Hepatocyte (in vitro differentiated cells): ENCODE results near the gene PTPRN2.

ENCODE experiments used
- EZH2 ChIP-seq: fragments of 200-600 bp; sonication (generic); IDR thresholded peaks from 2 replicates; pipeline ENCODE4 v1.6.1; 2016; ENCODE audit warnings: antibody characterized with exemption, mild to moderate bottlenecking, borderline replicate concordance
- TF ChIP-seq, protein P1 (sequence below): fragments of 200-600 bp; sonication (generic); IDR thresholded peaks from 2 replicates; pipeline ENCODE4 v1.5.1; 2016; ENCODE audit warnings: antibody characterized with exemption, mild to moderate bottlenecking; ENCODE audit not compliant: poor library complexity

DNA sequence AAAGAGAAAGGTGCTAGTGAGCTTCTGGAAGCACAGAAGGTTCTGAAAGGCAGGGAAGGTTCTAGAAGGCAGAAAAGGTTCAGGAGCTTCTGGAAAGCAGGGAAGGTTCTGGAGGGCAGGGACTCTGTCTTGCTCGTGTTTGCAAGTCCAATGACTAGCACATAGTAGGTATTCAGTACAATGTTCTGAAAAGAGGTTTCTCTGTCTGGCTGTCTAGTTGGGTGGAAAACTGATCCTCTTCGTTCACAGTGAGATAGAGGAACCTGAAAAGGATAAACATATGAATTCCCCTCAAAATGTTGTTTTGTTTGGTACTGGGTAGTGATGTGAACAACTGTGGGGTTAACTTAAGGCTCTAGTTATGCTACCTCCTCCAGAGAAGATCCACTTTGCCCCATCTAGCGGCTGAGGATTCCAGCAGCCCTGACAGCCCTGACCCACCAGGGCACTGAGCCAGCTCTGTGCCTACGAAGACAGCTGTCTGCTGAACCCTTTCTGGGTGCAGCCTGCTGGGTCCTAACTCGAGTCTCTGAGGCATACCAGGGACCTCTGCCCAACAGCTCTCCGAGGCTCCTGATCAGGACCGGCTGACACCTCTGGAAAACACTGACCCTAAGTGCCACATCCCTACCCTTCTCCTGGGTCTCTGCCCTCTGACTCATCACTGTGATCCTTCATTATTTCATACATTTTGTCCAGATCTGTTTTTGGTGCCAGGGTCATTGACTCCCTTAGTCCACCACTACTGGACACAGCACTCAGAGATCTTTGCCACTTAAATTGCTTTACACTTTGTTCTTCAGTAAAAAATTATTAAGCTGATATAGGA, 15.4 kb downstream of the PTPRN2 start:
- TF ChIP-seq, protein P1, sequence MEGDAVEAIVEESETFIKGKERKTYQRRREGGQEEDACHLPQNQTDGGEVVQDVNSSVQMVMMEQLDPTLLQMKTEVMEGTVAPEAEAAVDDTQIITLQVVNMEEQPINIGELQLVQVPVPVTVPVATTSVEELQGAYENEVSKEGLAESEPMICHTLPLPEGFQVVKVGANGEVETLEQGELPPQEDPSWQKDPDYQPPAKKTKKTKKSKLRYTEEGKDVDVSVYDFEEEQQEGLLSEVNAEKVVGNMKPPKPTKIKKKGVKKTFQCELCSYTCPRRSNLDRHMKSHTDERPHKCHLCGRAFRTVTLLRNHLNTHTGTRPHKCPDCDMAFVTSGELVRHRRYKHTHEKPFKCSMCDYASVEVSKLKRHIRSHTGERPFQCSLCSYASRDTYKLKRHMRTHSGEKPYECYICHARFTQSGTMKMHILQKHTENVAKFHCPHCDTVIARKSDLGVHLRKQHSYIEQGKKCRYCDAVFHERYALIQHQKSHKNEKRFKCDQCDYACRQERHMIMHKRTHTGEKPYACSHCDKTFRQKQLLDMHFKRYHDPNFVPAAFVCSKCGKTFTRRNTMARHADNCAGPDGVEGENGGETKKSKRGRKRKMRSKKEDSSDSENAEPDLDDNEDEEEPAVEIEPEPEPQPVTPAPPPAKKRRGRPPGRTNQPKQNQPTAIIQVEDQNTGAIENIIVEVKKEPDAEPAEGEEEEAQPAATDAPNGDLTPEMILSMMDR: peak; percentile 13
- no peak for TF ChIP-seq EZH2
